ENCODE data around the gene KRTAP12-1. TPM values are rescaled to one million over a fixed set of nuclear protein-coding genes. Genes with fewer than 3 reads are reported as not detected.

The KRTAP12-1 gene
- total RNA-seq, 1 donor from 2014 or later, result not detected

- Mint-ChIP-seq H3K27ac (no peak within 1 kb of the TSS), H3K4me3 (no peak within 1 kb of the TSS), H3K4me1 (ENCODE audit: unreplicated experiment) (no peaks in the 10 kb centered on the region), H3K9me3 (peaks cover 13% of the 10 kb centered on the region), H3K27me3 (no peaks in the 10 kb centered on the region), H3K36me3 (no peaks in the 10 kb centered on the region)
- no peak for TF ChIP-seq CTCF (conservative IDR thresholded peaks at IDR 0.05)
- DNase-seq (ENCODE audit: extremely low spot score, unreplicated experiment), result peak; percentile 27
Measured at GRCh38 chr21:44657635-44658540, 24.1 kb downstream of the KRTAP12-1 start, which contains the start of gene KRTAP12-3. TSS of gene KRTAP12-3 (plus strand) at chr21:44657932. CDS start at chr21:44657980, 48 bp downstream.

- Mint-ChIP-seq H3K27me3 (no peaks in the 10 kb centered on the region), H3K4me3 (no peak overlapping the region), H3K27ac (no peak overlapping the region), H3K4me1 (ENCODE audit: unreplicated experiment) (no peaks in the 10 kb centered on the region), H3K36me3 (no peaks in the 10 kb centered on the region), H3K9me3 (peaks cover 13% of the 10 kb centered on the region)
- peak; percentile 40 for DNase-seq (ENCODE audit: extremely low spot score, unreplicated experiment)
- no peak for TF ChIP-seq CTCF (conservative IDR thresholded peaks at IDR 0.05)
Measured at GRCh38 chr21:44656868-44657267, 25.1 kb downstream of the KRTAP12-1 start.

- DNase-seq (ENCODE audit: extremely low spot score, unreplicated experiment), result peak; percentile 50
- TF ChIP-seq CTCF (conservative IDR thresholded peaks at IDR 0.05), result no peak
- H3K36me3 Mint-ChIP-seq, result no peaks in the 10 kb centered on the region
- H3K27ac Mint-ChIP-seq, result no peak within 1 kb of the TSS
- H3K4me3 Mint-ChIP-seq, result no peak within 1 kb of the TSS
- H3K4me1 Mint-ChIP-seq (ENCODE audit: unreplicated experiment), result no peaks in the 10 kb centered on the region
- peaks cover 13% of the 10 kb centered on the region for H3K9me3 Mint-ChIP-seq
- H3K27me3 Mint-ChIP-seq, result no peaks in the 10 kb centered on the region
Measured at GRCh38 chr21:44654576-44655175, 27.3 kb downstream of the KRTAP12-1 start, which contains the start of gene KRTAP12-4. TSS of gene KRTAP12-4 (minus strand) at chr21:44654659. CDS start at chr21:44654614, 45 bp downstream.

- no peak overlapping the region for H3K4me3 Mint-ChIP-seq
- no peaks in the 10 kb centered on the region for H3K27me3 Mint-ChIP-seq
- peak; percentile 61 for DNase-seq (ENCODE audit: extremely low spot score, unreplicated experiment)
- no peaks in the 10 kb centered on the region for H3K4me1 Mint-ChIP-seq (ENCODE audit: unreplicated experiment)
- no peaks in the 10 kb centered on the region for H3K36me3 Mint-ChIP-seq
- H3K9me3 Mint-ChIP-seq, result peaks cover 13% of the 10 kb centered on the region
- no peak overlapping the region for H3K27ac Mint-ChIP-seq
- no peak for TF ChIP-seq CTCF (conservative IDR thresholded peaks at IDR 0.05)
Measured at GRCh38 chr21:44653656-44654575, 28.0 kb downstream of the KRTAP12-1 start.

- H3K4me3 Mint-ChIP-seq, result no peak overlapping the region
Measured at GRCh38 chr21:44653123-44653522, 28.8 kb downstream of the KRTAP12-1 start.

More at GRCh38 chr21:44653123-44653522, 28.8 kb downstream of the KRTAP12-1 start:
- Mint-ChIP-seq H3K9me3 (peaks cover 13% of the 10 kb centered on the region), H3K4me1 (ENCODE audit: unreplicated experiment) (no peaks in the 10 kb centered on the region), H3K36me3 (no peaks in the 10 kb centered on the region), H3K27ac (no peak overlapping the region), H3K27me3 (no peaks in the 10 kb centered on the region)
- peak; percentile 48 for DNase-seq (ENCODE audit: extremely low spot score, unreplicated experiment)
- no peak for TF ChIP-seq CTCF (conservative IDR thresholded peaks at IDR 0.05)

Measured in type B pancreatic cell (in vitro differentiated cells).